B cell (primary cell): ENCODE data around the gene CFAP73. TPM values are rescaled to one million over a fixed set of nuclear protein-coding genes. Genes with fewer than 3 reads are reported as not detected.

Experiments used
- ATAC-seq: fragments of 200-7000 bp; cut with Tn5 transposase; one replicate; pipeline ENCODE4 v1.10.0; 2021; ENCODE audit warnings: low read depth, mild to moderate bottlenecking, moderate number of reproducible peaks, moderate library complexity
- CTCF ChIA-PET: fragments of 350-600 bp; sonication (Branson Sonifier 250); formaldehyde crosslinking; loops from one replicate; lab custom pipeline; 2021; ENCODE audit warnings: antibody characterized with exemption, inconsistent platforms; lab: Charles Lee
- POLR2A ChIA-PET: fragments of 350-600 bp; sonication (Branson Sonifier 250); formaldehyde crosslinking; loops from one replicate; lab custom pipeline; 2021; ENCODE audit warnings: antibody characterized with exemption; lab: Charles Lee
- DNase-seq: peaks from one replicate; pipeline ENCODE4 v3.0.0; 2013
- H2AFZ ChIP-seq: 2 replicates; pipeline ENCODE4 v1.6.1; 2012; ENCODE audit warnings: mild to moderate bottlenecking, low read depth, low read length; ENCODE audit not compliant: insufficient read depth, poor library complexity, severe bottlenecking
- H3K27ac ChIP-seq, 2 donors: 1 replicate in 1 of 2; 2 replicates in 1 of 2; pipeline ENCODE4 v1.5.1; 2012 to 2013; ENCODE audit warnings: low read length in 2 of 2, mild to moderate bottlenecking in 2 of 2, moderate library complexity in 1 of 2
- H3K27me3 ChIP-seq, 4 experiments: fragments of 200-600 bp in 1 of 4; sonication (generic) in 1 of 4; replicated peaks in 1 of 4; 1 replicate in 2 of 4; 2 replicates in 2 of 4; pipeline versions ENCODE4 v1.6.1 to v1.7.0; 2013 to 2016; ENCODE audit warnings: low read length in 3 of 4, mild to moderate bottlenecking in 2 of 4, mixed read lengths in 1 of 4, moderate library complexity in 1 of 4; ENCODE audit not compliant: insufficient read depth in 4 of 4, control insufficient read depth in 3 of 4; ENCODE audit errors: control extremely low read depth in 1 of 4
- H3K36me3 ChIP-seq, 2 experiments: replicated peaks in 1 of 2; 1 replicate in 1 of 2; 2 replicates in 1 of 2; pipeline versions ENCODE4 v1.6.1 to v1.7.1; 2013; ENCODE audit warnings: low read length in 1 of 2; ENCODE audit not compliant: insufficient read depth in 2 of 2, control insufficient read depth in 1 of 2; ENCODE audit errors: control extremely low read depth in 1 of 2, extremely low read depth in 1 of 2
- H3K4me1 ChIP-seq, 2 donors: fragments of 200-600 bp in 1 of 2; sonication (generic) in 1 of 2; 1 replicate in 1 of 2; 2 replicates in 1 of 2; pipeline versions ENCODE4 v1.5.1 to v1.6.1; 2013 to 2017; ENCODE audit warnings: low read length in 2 of 2; ENCODE audit not compliant: control insufficient read depth in 2 of 2, insufficient read depth in 2 of 2
- H3K4me2 ChIP-seq: replicated peaks from 2 replicates; pipeline ENCODE3; 2012; ENCODE audit warnings: mild to moderate bottlenecking, low read depth, low read length; ENCODE audit not compliant: poor library complexity, severe bottlenecking
- H3K4me3 ChIP-seq, 5 experiments: fragments of 200-600 bp in 1 of 5; sonication (generic) in 1 of 5; 1 replicate in 3 of 5; 2 replicates in 2 of 5; pipeline versions ENCODE4 v1.5.1 to v1.7.0; 2011 to 2016; ENCODE audit warnings: low read length in 4 of 5, mild to moderate bottlenecking in 4 of 5, low read depth in 2 of 5, control low read depth in 1 of 5, moderate library complexity in 1 of 5; ENCODE audit not compliant: insufficient read depth in 1 of 5; ENCODE audit errors: control extremely low read depth in 1 of 5, extremely low read depth in 1 of 5
- H3K79me2 ChIP-seq: fragments of 200-600 bp; sonication (generic); one replicate; pipeline ENCODE4 v1.6.0; 2016; ENCODE audit warnings: low read length; ENCODE audit not compliant: control insufficient read depth, insufficient read depth
- H3K9ac ChIP-seq: fragments of 200-600 bp; sonication (generic); 2 replicates; pipeline ENCODE4 v1.6.1; 2017; ENCODE audit warnings: mild to moderate bottlenecking, low read length, moderate library complexity
- H3K9me3 ChIP-seq, 3 donors: one replicate each; pipeline versions ENCODE4 v1.6.1 to v1.7.1; 2013; ENCODE audit warnings: low read length in 2 of 3; ENCODE audit not compliant: control insufficient read depth in 2 of 3, insufficient read depth in 1 of 3; ENCODE audit errors: control extremely low read depth in 1 of 3
- H4K20me1 ChIP-seq: 2 replicates; pipeline ENCODE4 v1.6.0; 2012; ENCODE audit warnings: mild to moderate bottlenecking, low read length; ENCODE audit not compliant: insufficient read depth, control insufficient read depth, poor library complexity, severe bottlenecking
- H3K27ac Mint-ChIP-seq: one replicate; pipeline ENCODE4 v1.8.0; 2021; ENCODE audit warnings: mixed read lengths
- H3K27me3 Mint-ChIP-seq: one replicate; pipeline ENCODE4 v1.8.0; 2021; ENCODE audit warnings: mixed read lengths
- H3K4me1 Mint-ChIP-seq: one replicate; pipeline ENCODE4 v1.8.0; 2021; ENCODE audit warnings: mixed read lengths
- H3K4me3 Mint-ChIP-seq: one replicate; pipeline ENCODE4 v1.8.0; 2021; ENCODE audit warnings: mixed read lengths
- H3K9me3 Mint-ChIP-seq: one replicate; pipeline ENCODE4 v1.8.0; 2022; ENCODE audit warnings: mixed read lengths; ENCODE audit not compliant: insufficient read depth
- CTCF ChIP-seq: fragments of 200-600 bp; IDR thresholded peaks from one replicate; pipeline ENCODE4 v1.8.0; 2022; ENCODE audit warnings: antibody characterized with exemption, mild to moderate bottlenecking
- EZH2 ChIP-seq: IDR thresholded peaks from 2 replicates; pipeline ENCODE4 v1.6.1; 2012; ENCODE audit warnings: borderline replicate concordance, low read depth, mild to moderate bottlenecking, moderate library complexity, low read length; ENCODE audit not compliant: insufficient read depth, poor library complexity, severe bottlenecking
- WGBS: methylation state at CpG from one replicate; pipeline ENCODE4 v1.1.5; 2013; ENCODE audit warnings: missing lambda C conversion rate; ENCODE audit not compliant: insufficient coverage; 5-methylcytosine and 5-hydroxymethylcytosine counted together
- intact Hi-C: fragments of 100-400 bp; cut with micrococcal nuclease; formaldehyde crosslinking; loops from one replicate; pipeline ENCODE4 v1.10.0; 2022
- polyA plus RNA-seq: library from polyadenylated mRNA; depleted of rRNA; stranded (reverse); fragments of >200 nt; gene quantifications from 2 replicates; pipeline ENCODE4 v1.2.3, GENCODE V29; 2012
- total RNA-seq, 2 donors: library from RNA; stranded (reverse); fragments of 120-200 nt in 1 of 2; gene quantifications; 1 replicate in 1 of 2; 2 replicates in 1 of 2; pipeline versions ENCODE4 v1.2.3 to v1.2.4, GENCODE V29; 2013 to 2022

CFAP73 gene
- total and polyA plus RNA-seq, 2 donors (not counting 1 experiment from before 2014, with no cell fraction given) = 0.13 to 5.1 TPM

DNA sequence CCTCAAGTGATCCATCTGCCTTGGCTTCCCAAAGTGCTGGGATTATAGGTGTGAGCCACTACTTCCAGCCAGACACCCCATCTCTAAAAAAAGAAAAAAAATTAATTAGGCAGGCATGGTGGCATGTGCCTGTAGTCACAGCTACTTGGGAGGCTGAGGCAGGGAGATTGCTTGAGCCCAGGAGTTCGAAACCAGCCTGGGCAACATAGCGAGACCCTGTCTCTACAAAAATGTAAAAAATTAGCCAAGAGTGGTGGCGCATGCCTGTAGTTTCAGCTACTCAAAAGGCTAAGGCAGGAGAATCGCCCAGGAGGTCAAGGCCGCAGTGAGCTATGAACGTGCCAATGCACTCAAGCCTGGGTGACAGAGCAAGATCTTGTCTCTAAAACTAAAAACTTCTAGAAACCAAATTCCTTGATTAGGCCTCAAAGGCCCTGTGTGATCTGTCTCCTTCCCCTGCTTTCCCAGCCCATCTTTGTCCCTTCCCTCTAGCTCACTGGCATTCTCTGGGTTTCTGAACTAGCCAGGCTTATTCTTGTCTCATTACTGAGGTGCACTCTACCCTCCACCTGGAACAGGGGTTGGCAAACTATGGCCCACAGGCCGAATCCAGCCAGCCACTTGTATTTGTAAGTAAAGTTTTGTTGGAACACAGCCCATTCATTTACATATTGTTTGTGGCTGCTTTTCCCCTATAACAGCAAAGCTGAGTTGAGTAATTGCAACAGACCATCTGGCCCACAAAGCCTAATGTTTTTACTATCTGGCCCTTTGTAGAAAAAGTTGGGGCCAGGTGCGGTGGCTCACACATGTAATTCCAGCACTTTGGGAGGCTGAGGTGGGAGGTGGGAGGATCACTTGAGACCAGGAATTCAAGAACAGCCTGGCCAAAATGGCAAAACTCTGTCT is 54.6 kb downstream of the CFAP73 start:
- Histone ChIP-seq H3K4me3 (no peak overlapping the region), H3K79me2 (no peaks in the 10 kb centered on the region), H2AFZ (no peak overlapping the region), H3K9me3 (peaks cover 0 to 6% (median 0%) of the 10 kb centered on the region in 3 donors), H3K36me3 (no peaks in the 10 kb centered on the region), H3K27me3 (no peaks in the 10 kb centered on the region), H3K4me2 (no peak overlapping the region), H3K27ac (no peak overlapping the region), H3K4me1 (peaks cover 27 to 33% of the 10 kb centered on the region in 2 donors), H4K20me1 (no peaks in the 10 kb centered on the region), H3K9ac (no peak overlapping the region)
- TF ChIP-seq CTCF = no peak
- TF ChIP-seq EZH2 = no peak
- intact Hi-C loops = loop anchor here (10.0 kb wide), 1 partner anchor 1769 kb away; no protein-coding TSS in a partner anchor
- WGBS = 96% methylated on average over 6 of the region's 8 CpGs
- peak overlapping the region; percentile 77 for H3K27ac Mint-ChIP-seq
- DNase-seq (no peak), ATAC-seq (no peak)
- ChIA-PET POLR2A (interaction anchor here (0.6 to 3.7 kb wide), 4 partner anchors 18 to 226 kb away, joined by 3 to 22 read pairs (median 4); partner anchors contain the start of genes DDX54, RITA1 and TPCN1), CTCF (interaction anchor here (0.6 to 3.2 kb wide), 6 partner anchors 7 to 221 kb away, joined by 3 to 14 read pairs (median 3); no protein-coding TSS in a partner anchor)
- H3K4me3 Mint-ChIP-seq = no peak overlapping the region
- no peaks in the 10 kb centered on the region for H3K27me3 Mint-ChIP-seq
- H3K4me1 Mint-ChIP-seq = peaks cover 51% of the 10 kb centered on the region
- H3K9me3 Mint-ChIP-seq = no peaks in the 10 kb centered on the region

GRCh38 chr12:113204804-113205203 is 55.3 kb downstream of the CFAP73 start:
- H4K20me1 ChIP-seq = no peaks in the 10 kb centered on the region
- intact Hi-C loops = loop anchor here (5.0 to 10.0 kb wide), 2 partner anchors 152 to 1770 kb away; partner anchors contain the start of gene PLBD2
- H3K4me3 ChIP-seq = no peak overlapping the region
- ATAC-seq (no peak), DNase-seq (no peak)
- H3K27ac ChIP-seq = no peak overlapping the region
- no peak overlapping the region for H3K4me2 ChIP-seq
- WGBS = 90% methylated on average over 2 of the region's 3 CpGs
- no peaks in the 10 kb centered on the region for H3K27me3 ChIP-seq
- Mint-ChIP-seq H3K27ac (peak overlapping the region; percentile 27), H3K4me3 (no peak overlapping the region), H3K4me1 (peaks cover 55% of the 10 kb centered on the region), H3K27me3 (no peaks in the 10 kb centered on the region), H3K9me3 (no peaks in the 10 kb centered on the region)
- CTCF ChIA-PET = interaction anchor here (0.6 to 3.2 kb wide), 5 partner anchors 9 to 221 kb away, joined by 3 to 14 read pairs (median 3); no protein-coding TSS in a partner anchor
- H3K4me1 ChIP-seq = peaks cover 34 to 40% of the 10 kb centered on the region in 2 donors
- POLR2A ChIA-PET = interaction anchor here (3.7 kb wide), 1 partner anchor 18 kb away, joined by 22 read pairs; the partner anchor contains the start of gene TPCN1
- H3K79me2 ChIP-seq = no peaks in the 10 kb centered on the region
- no peaks in the 10 kb centered on the region for H3K36me3 ChIP-seq
- H3K9ac ChIP-seq = no peak overlapping the region
- TF ChIP-seq EZH2 (no peak), CTCF (no peak)
- peaks cover 0 to 6% (median 0%) of the 10 kb centered on the region in 3 donors for H3K9me3 ChIP-seq
- H2AFZ ChIP-seq = no peak overlapping the region
